ENCODE results near the gene HSPD1. TPM values are rescaled to one million over a fixed set of nuclear protein-coding genes. Genes with fewer than 3 reads are reported as not detected.

HSPD1 gene
- total RNA-seq, 1 experiment from 2014 or later, result 410 TPM

DNA sequence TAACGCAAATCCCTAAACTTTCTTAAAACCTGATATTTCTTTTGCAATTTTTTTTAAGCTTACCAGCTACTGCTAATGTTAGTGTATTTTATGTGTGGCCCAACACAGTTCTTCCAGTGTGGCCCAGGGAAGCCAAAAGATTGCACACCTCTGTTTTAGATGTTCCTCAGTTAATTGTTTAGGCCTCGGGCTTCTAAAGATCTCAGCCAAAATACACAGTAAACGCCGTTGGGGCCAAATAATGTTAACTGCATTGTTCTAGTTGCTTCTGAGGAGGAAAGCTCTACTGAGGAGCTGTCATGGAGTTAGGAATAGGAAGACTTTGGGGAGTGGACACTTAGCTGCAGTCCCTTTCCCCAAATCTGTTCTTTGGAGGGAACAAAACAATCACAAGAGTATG lies 2.6 kb upstream of the HSPD1 start:
- Histone ChIP-seq H3K4me3 (ENCODE audit: low read length) (peak overlapping the region; percentile 89), H3K27me3 (ENCODE audit: low read length) (no peaks in the 10 kb centered on the region), H3K9me2 (replicated peaks; ENCODE audit: low read length) (no peaks in the 10 kb centered on the region), H3K36me3 (ENCODE audit: low read depth, low read length) (peaks cover 51% of the 10 kb centered on the region), H3K4me2 (ENCODE audit: low read length) (peak overlapping the region; percentile 96), H3K27ac (ENCODE audit: low read length) (no peak overlapping the region), H3K9me3 (ENCODE audit: low read length) (no peaks in the 10 kb centered on the region), H3K9ac (ENCODE audit: low read length) (peak overlapping the region; percentile 98), H4K20me1 (ENCODE audit: low read length) (peaks cover 42% of the 10 kb centered on the region), H3K4me1 (ENCODE audit: insufficient read depth, low read length) (peaks cover 17% of the 10 kb centered on the region), H3K79me2 (ENCODE audit: low read length) (peaks cover 76% of the 10 kb centered on the region), H2AFZ (ENCODE audit: low read length) (no peak overlapping the region), H3F3A (ENCODE audit: low read length, unreplicated experiment) (no peaks in the 10 kb centered on the region)
- BruUV-seq (replicated peaks), result no TSS peak
- intact Hi-C loops (cut with micrococcal nuclease), result loop anchor here (5.0 kb wide), 1 partner anchor 275 kb away; no protein-coding TSS in a partner anchor
- ChIA-PET CTCF (no interaction called here), POLR2A (ENCODE audit: unreplicated experiment) (interaction anchor here (0.6 kb wide), 1 partner anchor 322 kb away, joined by 5 read pairs; no protein-coding TSS in a partner anchor)
- ATAC-seq (no peak), DNase-seq (no peak)
- TF ChIP-seq EZH2 (IDR thresholded peaks at IDR 0.05; ENCODE audit: low read length, unreplicated experiment), result no peak
- no peak for TF ChIP-seq EZH2phosphoT487 (IDR thresholded peaks at IDR 0.05; ENCODE audit: borderline replicate concordance, low read length)
- TF ChIP-seq, protein P1, sequence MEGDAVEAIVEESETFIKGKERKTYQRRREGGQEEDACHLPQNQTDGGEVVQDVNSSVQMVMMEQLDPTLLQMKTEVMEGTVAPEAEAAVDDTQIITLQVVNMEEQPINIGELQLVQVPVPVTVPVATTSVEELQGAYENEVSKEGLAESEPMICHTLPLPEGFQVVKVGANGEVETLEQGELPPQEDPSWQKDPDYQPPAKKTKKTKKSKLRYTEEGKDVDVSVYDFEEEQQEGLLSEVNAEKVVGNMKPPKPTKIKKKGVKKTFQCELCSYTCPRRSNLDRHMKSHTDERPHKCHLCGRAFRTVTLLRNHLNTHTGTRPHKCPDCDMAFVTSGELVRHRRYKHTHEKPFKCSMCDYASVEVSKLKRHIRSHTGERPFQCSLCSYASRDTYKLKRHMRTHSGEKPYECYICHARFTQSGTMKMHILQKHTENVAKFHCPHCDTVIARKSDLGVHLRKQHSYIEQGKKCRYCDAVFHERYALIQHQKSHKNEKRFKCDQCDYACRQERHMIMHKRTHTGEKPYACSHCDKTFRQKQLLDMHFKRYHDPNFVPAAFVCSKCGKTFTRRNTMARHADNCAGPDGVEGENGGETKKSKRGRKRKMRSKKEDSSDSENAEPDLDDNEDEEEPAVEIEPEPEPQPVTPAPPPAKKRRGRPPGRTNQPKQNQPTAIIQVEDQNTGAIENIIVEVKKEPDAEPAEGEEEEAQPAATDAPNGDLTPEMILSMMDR (conservative IDR thresholded peaks at IDR 0.05; ENCODE audit: low read depth, low read length), result no peak

DNA sequence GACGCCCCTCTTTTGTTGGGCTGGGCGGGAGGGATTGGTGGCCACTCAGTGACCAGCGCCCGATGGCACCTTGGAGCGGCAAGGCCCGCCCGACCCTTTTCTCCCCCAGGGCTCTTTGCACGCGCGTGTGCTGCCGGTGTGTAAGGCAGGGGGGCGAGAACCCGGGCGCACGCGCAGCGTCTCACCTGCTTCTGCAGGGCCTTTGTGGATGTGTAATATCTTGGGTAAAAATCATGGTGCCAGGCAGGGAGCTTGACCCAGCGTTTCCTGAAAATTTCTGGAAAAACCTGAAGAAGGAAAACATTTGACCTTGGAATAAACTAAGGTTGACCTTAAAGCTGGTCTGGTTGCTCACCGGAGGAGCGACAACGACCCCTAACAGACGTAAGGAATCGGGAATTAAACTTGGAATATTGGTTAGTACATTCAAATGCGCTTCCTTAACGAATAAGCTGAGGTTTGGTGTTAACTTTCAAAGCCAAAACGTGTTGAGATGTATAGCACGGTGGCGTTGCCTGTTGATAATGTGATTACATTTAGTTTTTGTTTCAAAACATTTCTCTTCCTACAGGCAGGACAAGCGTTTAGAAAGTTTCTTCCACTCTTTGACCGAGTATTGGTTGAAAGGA lies 977 bp upstream of the HSPD1 start:
- Histone ChIP-seq H3K36me3 (ENCODE audit: low read depth, low read length) (peaks cover 63% of the 10 kb centered on the region), H3K9ac (ENCODE audit: low read length) (peak overlapping the region; percentile 98), H3K4me1 (ENCODE audit: insufficient read depth, low read length) (peaks cover 33% of the 10 kb centered on the region), H3K27ac (ENCODE audit: low read length) (peak overlapping the region; percentile 85), H3K79me2 (ENCODE audit: low read length) (peaks cover 87% of the 10 kb centered on the region), H3K4me3 (ENCODE audit: low read length) (peak overlapping the region; percentile 89), H3K9me3 (ENCODE audit: low read length) (no peaks in the 10 kb centered on the region), H2AFZ (ENCODE audit: low read length) (peak overlapping the region; percentile 27; the same call in 1 of the 2 replicates), H3F3A (ENCODE audit: low read length, unreplicated experiment) (no peaks in the 10 kb centered on the region), H3K9me2 (replicated peaks; ENCODE audit: low read length) (no peaks in the 10 kb centered on the region), H4K20me1 (ENCODE audit: low read length) (peaks cover 58% of the 10 kb centered on the region), H3K27me3 (ENCODE audit: low read length) (no peaks in the 10 kb centered on the region), H3K4me2 (ENCODE audit: low read length) (peak overlapping the region; percentile 96)
- no peak for DNase-seq
- BruUV-seq (replicated peaks), result TSS peak; percentile 65
- CTCF ChIA-PET, result interaction anchor here (0.7 to 1.3 kb wide), 2 partner anchors 99 to 760 kb away, joined by 3 read pairs; no protein-coding TSS in a partner anchor
- intact Hi-C loops (cut with micrococcal nuclease), result loop anchor here (1.0 to 5.0 kb wide), 5 partner anchors 16 to 277 kb away; partner anchors contain the start of genes COQ10B and MOB4
- TF ChIP-seq EZH2phosphoT487 (IDR thresholded peaks at IDR 0.05; ENCODE audit: borderline replicate concordance, low read length) (no peak), EZH2 (IDR thresholded peaks at IDR 0.05; ENCODE audit: low read length, unreplicated experiment) (no peak)
- TF ChIP-seq, protein P1 (conservative IDR thresholded peaks at IDR 0.05; ENCODE audit: low read depth, low read length), result no peak
- peak; percentile 7 for ATAC-seq
- POLR2A ChIA-PET (ENCODE audit: unreplicated experiment), result interaction anchor here (0.5 to 1.4 kb wide), 5 partner anchors 15 to 204 kb away, joined by 3 to 6 read pairs (median 3); partner anchors contain the start of genes MARS2 and MOB4

Measured in PC-3 (cell line).